ENCODE measurements around the gene ZFP36. TPM values are rescaled to one million over a fixed set of nuclear protein-coding genes. Genes with fewer than 3 reads are reported as not detected.

Gene ZFP36, protein sequence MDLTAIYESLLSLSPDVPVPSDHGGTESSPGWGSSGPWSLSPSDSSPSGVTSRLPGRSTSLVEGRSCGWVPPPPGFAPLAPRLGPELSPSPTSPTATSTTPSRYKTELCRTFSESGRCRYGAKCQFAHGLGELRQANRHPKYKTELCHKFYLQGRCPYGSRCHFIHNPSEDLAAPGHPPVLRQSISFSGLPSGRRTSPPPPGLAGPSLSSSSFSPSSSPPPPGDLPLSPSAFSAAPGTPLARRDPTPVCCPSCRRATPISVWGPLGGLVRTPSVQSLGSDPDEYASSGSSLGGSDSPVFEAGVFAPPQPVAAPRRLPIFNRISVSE
- total RNA-seq, result 47.3 and 97.1 TPM in 2 replicates

DNA sequence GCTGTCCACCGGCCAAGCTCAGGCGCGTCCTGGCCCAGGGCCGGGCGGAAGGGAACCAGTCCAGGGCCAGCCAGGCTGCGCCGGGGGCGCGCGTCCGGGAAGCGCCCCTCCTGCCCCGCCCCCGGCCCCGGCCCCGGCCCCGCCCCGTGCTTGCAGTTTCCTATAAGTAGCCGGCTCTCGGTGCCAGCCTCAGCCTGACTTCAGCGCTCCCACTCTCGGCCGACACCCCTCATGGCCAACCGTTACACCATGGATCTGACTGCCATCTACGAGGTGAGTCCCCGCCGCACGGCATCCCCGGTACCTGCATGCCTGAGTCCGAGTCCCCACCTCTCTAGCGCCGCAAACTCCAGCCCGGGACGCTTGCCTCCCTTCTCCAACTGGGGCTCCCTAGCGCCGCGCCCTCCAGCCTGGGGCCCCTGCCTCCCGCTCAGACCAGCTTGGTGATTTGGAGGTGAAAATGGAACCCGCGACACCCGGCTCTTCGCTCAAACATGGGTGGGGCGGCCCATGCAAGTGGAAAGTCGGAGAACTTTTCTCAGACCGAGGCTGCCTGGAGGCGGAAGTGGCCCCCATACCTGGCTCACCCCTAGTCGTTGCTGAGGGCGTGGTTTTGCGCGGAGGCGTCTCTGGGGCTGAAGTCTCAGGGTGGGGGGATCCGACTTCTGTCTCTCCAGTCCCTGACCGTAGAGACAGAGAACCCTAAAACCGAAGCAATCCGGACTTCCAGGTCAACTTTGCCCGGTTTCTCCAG, at the start of gene ZFP36:
Gene ZFP36 (plus strand): TSS at position 192 of the 754 bp plus-strand sequence. CDS start 58 bp downstream, at position 250.

DNA sequence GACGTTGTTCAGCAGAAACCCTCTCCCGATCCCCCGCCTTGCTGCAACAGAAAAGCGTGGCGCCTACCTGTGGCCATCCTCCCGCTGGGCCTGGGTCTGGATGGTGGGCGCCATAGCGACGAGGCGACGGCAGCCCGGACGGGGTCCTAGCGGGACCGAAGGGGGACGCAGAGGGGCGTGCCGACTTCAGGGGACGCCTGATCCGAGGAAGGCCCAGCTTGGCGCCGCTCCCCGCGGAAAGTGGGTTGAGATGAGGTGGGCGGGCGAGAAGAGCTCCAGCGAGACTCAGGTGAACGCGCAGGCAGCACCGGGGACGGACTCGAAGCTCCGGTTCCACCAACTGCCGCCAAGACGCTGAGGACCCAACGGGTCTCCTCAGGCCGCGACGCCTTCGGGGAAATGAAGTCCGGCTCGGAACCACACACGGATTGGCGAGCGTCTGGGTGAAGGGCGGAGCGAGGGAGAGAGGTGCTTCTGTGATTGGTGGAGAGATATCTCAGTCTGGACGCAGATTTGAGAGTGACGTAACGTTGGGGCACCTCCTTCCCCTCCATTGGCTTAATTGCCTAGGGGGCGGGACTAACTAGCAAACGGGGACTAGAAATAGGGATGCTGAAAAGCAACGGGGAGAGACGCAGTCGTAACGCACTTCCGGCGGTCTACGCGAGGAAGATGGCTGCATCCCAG, 15.8 kb upstream of the ZFP36 start, which contains the start of the genes MED29 and PAF1:
Gene MED29 (plus strand): TSS at position 628 of the 687 bp plus-strand sequence. CDS start 45 bp downstream, at position 673.
Gene PAF1 (minus strand): TSS at position 356 of the 687 bp plus-strand sequence. CDS start 242 bp downstream, at position 114.

DNA sequence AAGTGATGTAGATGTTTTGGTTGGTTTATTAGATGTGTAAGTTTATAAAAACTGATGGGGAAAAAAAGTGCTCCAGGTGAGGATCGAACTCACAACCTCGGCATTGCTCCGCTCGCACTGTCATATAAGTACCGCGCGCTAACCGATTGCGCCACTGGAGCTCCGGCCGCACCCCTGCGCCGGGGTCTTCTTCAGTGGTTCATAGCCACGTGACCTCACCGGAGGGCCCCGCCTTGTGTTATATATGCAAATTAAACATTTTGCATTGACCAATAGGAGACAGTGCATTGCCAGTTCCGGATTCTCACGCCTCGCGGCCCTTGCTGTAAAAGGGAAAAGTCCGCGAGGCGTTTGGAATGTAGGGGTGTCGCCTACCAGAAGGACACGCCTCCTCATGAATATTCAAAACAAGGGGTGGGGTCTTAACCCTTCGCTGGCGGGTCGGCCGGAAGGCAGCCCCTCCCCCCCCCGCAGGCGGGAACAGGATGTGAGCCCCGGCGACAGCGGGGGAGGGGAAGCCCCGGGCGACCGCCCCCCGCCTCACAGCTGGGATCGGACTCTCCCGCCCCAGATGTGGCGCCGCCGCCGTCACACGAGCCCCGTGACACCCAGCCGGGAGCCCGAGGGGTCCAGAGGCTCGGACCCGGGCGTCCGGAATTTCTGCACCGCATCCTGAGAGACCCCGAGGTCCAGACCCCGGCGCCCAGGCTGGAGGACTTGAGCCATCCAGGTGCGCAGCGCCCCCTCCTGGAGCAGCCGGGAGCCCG, 5.6 kb downstream of the ZFP36 start, which contains the start of gene PLEKHG2:
Gene PLEKHG2 (plus strand): TSS at position 570 of the 767 bp plus-strand sequence. CDS start 1,418 bp downstream, outside the sequence.

DNA sequence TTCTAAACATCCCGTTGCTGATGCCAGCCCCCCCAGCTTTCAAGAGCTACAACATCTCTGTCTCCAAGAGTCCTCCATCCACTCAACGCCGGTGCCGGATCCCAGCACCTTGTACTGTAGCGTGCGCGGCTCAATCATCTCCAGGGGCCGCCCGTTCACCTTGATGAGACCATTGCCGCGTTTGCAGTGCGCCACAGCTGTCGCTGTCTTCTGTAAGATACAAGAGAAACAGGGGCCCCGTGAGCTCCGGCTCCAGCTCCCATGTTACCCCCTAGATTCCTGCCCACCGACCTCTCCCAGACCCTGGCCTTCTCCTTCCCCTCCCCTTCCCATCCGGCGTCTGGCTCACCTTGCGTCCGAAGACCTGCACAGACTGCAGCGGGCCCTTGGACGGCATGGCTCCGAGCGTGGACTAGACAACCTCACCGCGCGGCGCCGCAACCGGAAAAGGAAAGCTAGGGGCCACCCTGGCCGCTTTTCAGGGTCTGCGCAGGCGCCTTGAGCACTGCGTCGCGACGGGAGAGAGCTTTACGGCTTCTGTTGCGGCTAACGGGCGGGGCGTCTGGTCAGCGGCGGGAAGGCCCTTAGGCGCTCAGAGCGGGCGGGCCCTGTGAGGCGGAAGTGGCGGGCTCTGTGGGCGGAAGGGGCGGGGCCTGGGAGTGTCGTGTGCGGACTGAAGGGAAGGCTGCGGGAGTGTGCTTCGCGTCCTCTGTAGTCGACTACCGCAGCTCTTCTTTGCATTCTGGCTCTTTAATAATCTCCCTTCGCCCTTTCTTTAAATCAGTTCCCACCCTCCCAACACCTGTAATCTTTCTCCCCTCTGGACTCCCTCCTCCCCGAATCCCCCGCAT, 29.1 kb downstream of the ZFP36 start, which contains the start of gene RPS16:
Gene RPS16 (minus strand): TSS at position 451 of the 851 bp plus-strand sequence. CDS start 54 bp downstream, at position 397.

DNA sequence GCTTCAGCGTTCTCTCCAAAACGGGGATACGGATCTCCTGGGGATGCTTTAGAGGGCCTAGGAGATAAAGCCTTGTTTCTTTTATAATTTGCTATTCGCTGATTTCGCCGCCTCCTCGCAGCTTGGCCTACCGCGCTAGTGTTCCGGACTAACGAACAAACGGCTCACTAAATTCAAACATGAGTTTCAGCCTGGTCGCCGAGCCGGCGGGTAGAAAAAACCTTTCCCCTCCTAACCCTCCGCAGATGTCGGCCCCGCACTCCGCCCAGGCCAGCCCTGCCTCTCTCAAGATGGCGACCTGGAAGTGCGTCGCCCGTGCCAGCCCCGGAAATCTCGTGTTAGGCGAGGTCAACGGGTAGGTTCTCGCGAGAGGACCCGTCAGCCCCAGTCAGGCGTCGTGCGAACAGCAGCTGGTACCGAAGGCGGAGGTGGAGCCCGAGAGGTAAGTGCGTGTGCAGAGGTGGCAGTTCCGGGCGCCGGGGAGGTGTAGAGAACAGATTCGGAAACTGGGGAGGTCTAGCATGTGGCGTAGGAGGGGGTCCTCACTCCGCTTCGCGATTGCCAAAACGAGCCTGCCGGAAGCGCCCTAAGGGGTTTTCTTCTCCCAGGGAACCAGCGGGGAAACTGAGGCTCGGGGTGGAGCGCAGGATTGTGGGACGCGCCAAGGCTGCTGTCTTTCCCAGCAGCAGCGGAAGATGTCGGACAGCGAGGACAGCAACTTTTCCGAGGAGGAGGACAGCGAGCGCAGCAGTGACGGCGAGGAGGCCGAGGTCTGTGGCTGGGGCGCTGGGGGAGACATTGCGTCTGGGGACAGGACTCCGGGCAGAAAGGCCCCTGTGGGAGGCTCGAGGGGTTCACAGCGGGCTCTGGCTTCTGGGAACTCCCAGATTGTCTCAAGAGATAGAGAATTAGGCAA, 38.8 kb downstream of the ZFP36 start, which contains the start of gene SUPT5H:
Gene SUPT5H (plus strand): TSS at position 387 of the 916 bp plus-strand sequence. CDS start 309 bp downstream, at position 696.

Other genes with a start within 250 kb of the ZFP36 start
- not detected in 2 replicates for gene NCCRP1, start 209.9 kb upstream of the ZFP36 start, total RNA-seq
- gene SYCN, start 202.6 kb upstream of the ZFP36 start, total RNA-seq, result not detected in 2 replicates
- gene IFNL3, start 161.8 kb upstream of the ZFP36 start, total RNA-seq, result not detected in 2 replicates
- gene IFNL4, start 158.0 kb upstream of the ZFP36 start, total RNA-seq, result not detected in 2 replicates
- gene IFNL2, start 138.5 kb upstream of the ZFP36 start, total RNA-seq, result not detected in 2 replicates
- gene IFNL1, start 110.4 kb upstream of the ZFP36 start, total RNA-seq, result not detected in 2 replicates
- not detected in 2 replicates for gene LRFN1, start 86.0 kb upstream of the ZFP36 start, total RNA-seq
- gene GMFG, start 70.8 kb upstream of the ZFP36 start, total RNA-seq, result 4.4 and 21.8 TPM in 2 replicates
- 45.1 and 55.7 TPM in 2 replicates for gene SAMD4B, start 64.4 kb upstream of the ZFP36 start, total RNA-seq
- 40.2 and 95.3 TPM in 2 replicates for gene PAF1, start 15.7 kb upstream of the ZFP36 start, total RNA-seq
- 24.7 and 25.8 TPM in 2 replicates for gene MED29, start 15.5 kb upstream of the ZFP36 start, total RNA-seq
- 26.2 and 30.3 TPM in 2 replicates for gene PLEKHG2, start 5.8 kb downstream of the ZFP36 start, total RNA-seq
- gene RPS16, start 29.1 kb downstream of the ZFP36 start, total RNA-seq, result 1,521 and 1,655 TPM in 2 replicates
- gene SUPT5H, start 38.7 kb downstream of the ZFP36 start, total RNA-seq, result 58.1 and 65.3 TPM in 2 replicates
- gene TIMM50, start 74.0 kb downstream of the ZFP36 start, total RNA-seq, result 62.0 and 74.4 TPM in 2 replicates
- 0.97 and 2.2 TPM in 2 replicates for gene DLL3, start 92.1 kb downstream of the ZFP36 start, total RNA-seq
- gene SELENOV, start 108.3 kb downstream of the ZFP36 start, total RNA-seq, result not detected in 2 replicates
- gene EID2B, start 126.0 kb downstream of the ZFP36 start, total RNA-seq, result 1.4 and 2.9 TPM in 2 replicates
- 3.8 and 6.8 TPM in 2 replicates for gene EID2, start 133.3 kb downstream of the ZFP36 start, total RNA-seq
- not detected in 2 replicates for gene LGALS13, start 195.7 kb downstream of the ZFP36 start, total RNA-seq
- not detected in 2 replicates for gene LGALS16, start 249.1 kb downstream of the ZFP36 start, total RNA-seq